ENCODE measurements around the gene NAA80.
"Not testable (repeated sequence)": the region's sequence is repeated elsewhere in the genome, so short reads cannot be mapped to it uniquely, and the experiment has no call there.

NAA80 gene

GRCh38 chr3:50272538-50272910 is 26.7 kb downstream of the NAA80 start:
- DNase-seq: not testable (repeated sequence)

DNA sequence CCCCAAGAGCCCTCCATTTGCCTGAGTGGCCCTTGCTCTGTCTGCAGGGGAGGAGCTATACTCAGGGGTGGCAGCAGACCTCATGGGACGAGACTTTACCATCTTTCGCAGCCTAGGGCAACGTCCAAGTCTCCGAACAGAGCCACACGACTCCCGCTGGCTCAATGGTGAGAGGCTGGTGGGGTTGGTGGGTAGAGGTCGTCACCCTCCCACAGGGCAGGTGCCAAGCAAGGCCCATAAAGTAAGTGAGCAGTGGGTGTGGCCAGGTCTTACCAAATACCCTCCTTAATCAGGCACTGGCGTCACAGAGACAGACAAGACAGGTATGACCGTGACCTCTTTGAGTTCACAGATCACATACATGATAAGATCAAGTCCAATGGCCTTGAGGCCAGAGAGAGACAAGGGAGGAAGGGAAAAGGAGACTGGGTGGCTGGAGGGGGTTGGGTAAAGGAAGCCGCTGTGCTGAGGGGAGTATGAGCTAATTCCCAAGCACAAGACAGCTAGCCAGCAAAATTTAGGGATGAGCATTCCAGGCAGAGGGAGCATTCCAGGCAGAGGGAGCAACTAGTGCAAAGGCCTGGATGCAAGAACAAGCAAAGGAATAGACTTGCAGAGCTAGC is 27.8 kb downstream of the NAA80 start:
- DNase-seq: no peak

- peak in 13 of 56 donors; percentile 11 to 49 (median 30) for DNase-seq
These were observed 28.6 kb downstream of the NAA80 start for GRCh38 chr3:50270422-50271224.

- no peak for DNase-seq
These were observed 29.2 kb downstream of the NAA80 start for GRCh38 chr3:50269977-50270413.

DNA sequence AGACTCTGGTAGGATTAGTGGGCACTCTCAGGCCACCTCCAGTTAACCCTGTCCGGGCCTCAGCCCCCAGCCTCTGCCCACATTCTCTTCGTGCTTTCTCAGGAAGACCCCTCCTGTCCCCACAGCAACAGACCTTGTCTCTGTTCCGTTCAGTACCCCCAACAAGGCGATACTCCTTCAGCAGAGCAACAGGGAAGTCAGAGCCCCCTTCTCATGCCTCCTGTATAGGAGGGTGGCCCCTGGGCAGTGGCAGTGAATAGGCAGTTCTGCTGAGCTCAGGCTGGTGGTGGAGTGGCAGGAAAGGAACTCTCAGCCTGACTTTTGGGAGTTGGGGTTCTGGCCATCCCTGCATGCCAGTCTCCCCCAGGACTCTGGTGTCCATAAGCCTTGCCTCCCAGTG is 29.7 kb downstream of the NAA80 start:
- DNase-seq: no peak

DNA sequence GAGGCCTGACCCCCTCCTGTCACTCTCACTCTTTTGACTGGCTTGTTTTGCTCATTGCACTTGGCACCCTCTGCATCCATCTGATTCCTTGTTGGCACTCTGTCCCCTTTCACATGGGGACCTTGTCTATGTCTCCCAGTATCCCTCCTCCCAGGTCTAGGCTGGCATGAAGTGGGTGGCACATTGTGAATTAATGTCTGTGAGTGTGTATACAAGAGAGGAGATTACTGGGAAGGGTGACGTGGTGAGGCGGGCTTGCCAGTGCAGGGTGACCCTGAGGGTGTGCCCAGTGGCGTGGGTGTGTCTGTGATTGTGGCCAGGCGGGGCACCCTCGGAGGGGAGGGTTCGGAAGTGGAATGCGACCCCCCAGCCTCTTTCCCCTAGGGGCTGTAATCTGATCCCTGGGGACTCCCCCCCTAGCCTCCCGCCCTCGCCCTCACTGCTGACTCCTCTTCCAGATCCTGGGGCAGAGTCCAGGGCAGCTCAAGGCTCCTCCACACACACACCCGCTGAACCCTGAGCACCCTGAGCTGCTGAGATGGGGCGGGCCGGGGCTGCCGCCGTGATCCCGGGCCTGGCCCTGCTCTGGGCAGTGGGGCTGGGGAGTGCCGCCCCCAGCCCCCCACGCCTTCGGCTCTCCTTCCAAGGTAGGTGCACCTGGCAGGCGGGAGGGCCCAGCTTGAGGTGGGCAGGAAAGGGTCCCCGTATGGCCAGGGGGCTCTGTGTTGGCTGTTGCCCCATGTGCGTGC is 30.3 kb downstream of the NAA80 start, which contains the start of gene SEMA3B:
SEMA3B (plus strand) TSS at position 445 of the 749 bp plus-strand sequence; CDS start at position 539, 94 bp downstream.
- peak in 37 of 56 donors; percentile 16 to 74 (median 51) for DNase-seq

GRCh38 chr3:50268276-50268675 is 30.9 kb downstream of the NAA80 start:
- no peak for DNase-seq

GRCh38 chr3:50267280-50267913 is 31.8 kb downstream of the NAA80 start:
- DNase-seq: peak in 43 of 56 donors; percentile 21 to 82 (median 61)

DNA sequence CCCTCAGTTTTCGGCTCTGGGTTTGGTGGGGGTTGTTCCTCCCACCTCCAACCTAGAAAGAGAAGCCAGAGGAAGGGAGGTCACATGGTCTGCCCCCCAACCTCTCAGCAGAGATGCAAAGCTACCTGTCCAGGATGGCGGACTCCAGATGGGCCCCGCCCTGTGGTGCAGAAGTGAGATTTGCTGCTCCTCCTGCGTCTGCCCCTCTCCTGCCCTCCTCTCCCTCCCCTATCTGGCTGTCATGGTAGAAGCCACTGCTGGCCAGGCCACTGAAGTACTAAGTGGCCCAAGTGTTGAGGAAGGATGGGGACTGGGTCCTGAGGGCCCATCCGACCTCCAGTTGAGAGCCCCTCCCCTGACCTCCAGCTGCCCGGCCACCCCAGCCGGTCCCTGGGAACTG is 32.4 kb downstream of the NAA80 start:
- DNase-seq: no peak

DNA sequence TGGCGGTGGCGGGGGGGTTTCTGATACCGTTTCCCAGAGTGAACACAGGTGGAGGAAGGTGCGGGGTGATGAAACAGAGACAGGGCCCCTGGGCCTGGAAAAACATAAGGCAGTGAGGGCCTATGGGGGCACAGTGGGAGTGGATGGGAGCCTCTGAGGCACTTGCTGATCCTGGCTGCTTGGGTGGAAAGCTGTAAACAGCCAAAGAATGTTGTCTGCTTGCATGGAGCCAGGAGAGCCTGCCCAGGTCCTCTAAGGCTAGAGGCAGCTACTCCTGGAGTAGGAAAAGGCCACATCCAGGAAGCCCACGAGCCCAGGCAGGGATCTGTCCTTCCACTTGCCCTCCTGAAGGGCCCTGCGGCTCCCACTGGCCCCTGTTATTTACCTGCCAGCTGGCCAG is 33.2 kb downstream of the NAA80 start:
- no peak for DNase-seq

DNA sequence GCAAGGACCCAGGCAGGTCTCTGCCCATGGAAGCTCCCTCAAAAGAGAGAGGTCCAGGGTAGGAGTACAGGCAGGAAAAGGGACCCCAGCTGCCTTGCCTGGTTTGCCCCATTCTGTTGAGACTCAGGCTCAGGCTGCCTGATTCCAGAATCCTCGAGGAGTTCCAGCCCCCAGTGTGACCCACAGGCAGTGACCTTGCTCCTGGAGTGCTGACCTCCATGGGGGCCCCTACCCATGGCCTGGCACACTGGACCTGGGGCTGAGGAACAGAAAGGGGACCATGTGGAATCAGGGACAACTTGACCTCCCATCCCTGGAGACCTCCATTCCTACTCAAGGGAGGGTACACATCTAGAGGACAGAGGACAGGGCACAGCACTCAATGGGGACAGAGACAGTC is 33.6 kb downstream of the NAA80 start:
- DNase-seq: no peak

DNA sequence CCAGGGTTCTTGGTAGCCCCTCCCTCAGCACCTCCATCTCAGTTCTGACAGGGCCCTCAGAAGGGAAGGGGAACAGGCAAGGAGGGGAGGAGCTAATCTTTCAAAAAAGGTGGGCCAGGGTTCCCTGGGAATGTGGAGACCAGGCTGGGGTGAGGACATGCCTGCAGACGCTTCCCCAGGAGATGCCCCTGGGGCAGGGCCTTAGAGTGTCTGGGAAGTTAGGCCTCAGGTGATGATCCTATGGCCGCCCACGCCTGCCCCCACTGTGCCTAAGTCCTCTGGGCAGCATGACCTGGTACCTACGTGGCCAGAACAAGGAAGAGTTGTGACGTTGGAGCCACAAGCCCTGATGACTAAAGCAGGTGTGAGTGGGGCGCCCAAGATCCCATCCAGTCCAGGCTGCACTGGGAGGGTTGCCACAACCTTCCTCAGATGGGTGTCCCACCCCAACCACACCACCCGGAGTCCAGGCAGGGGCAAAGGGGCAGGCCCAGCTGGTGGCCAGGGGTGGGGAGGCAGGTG is 34.2 kb downstream of the NAA80 start:
- DNase-seq: no peak

GRCh38 chr3:50264383-50264963 is 34.7 kb downstream of the NAA80 start:
- DNase-seq: peak in 50 of 56 donors; percentile 20 to 86 (median 68)

- DNase-seq: no peak
These were observed 35.5 kb downstream of the NAA80 start for GRCh38 chr3:50263478-50264382.

GRCh38 chr3:50262778-50263177 is 36.4 kb downstream of the NAA80 start:
- no peak for DNase-seq

GRCh38 chr3:50262200-50262599 is 37.0 kb downstream of the NAA80 start:
- DNase-seq: not testable (repeated sequence)

DNA sequence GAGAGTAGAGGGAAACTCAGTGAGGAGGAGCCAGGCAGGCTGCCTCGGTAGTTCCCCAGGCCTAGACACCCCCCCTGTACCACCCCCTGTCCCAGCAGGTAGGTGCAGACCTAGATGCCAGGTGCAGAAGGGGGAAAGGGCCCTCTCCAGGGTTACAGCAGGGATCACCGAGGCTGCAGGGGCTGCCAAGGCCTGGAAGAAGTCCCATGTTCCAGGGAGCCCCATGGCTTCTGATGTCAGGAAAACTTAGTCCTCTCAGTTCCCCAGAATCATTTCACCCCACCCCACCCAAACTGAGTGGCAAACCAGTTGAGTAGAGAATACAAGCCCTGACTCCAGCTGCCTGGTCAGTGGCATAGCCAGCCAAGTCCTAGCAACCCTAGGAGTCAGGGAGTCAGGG is 37.7 kb downstream of the NAA80 start:
- DNase-seq: peak in 1 of 56 donors; percentile 16

- peak in 7 of 56 donors; percentile 39 to 74 (median 56) for DNase-seq
These were observed 38.2 kb downstream of the NAA80 start for GRCh38 chr3:50260942-50261441.
